NCI-H82 (cell line): ENCODE results near the gene DPPA3.
"Not testable (repeated sequence)": the region's sequence is repeated elsewhere in the genome, so short reads cannot be mapped to it uniquely, and the experiment has no call there.

Source experiments
- DNase-seq: peaks from one replicate; lab custom pipeline; 2025; lab: John Stamatoyannopoulos, UW

The DPPA3 gene

GRCh38 chr12:7730984-7731383, 19.8 kb downstream of the DPPA3 start:
- not testable (repeated sequence) for DNase-seq

DNA sequence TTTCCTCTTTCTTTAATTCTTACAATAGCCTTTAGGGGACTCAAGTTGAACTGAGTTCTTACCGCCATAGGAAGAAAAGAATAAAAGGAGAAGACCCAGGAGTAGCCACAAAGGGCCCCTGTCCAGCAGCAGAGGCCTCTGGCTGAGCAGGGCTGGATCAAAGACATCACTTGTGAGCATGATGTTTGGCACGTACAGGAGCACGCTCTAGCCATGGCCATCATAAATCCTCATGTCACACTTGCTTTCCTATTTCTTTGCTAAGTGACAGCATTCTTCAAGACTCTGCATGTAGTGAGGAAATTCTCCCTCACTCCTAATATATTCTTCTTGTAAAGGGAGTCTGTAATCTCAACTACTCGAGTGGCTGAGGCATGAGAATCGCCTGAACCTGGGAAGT, 20.3 kb downstream of the DPPA3 start:
- no peak for DNase-seq

DNA sequence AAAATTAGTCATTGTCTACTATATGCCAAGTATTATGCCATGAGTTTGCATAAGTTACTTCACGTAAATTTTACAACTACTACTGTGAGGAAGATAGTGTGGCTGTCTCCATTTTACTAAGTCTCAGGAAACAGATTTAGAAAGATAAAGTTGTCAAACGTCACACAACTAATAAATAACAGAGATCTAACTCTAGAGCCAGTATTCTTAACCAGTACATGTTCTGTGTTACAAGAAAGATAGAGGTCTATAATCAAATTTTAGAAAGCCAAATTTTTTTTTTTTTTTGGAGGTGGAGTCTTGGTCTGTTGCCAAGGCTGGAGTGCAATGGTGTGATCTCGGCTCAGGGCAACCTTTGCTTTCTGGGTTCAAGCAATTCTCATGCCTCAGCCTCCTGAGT, 21.8 kb downstream of the DPPA3 start:
- no peak for DNase-seq

DNA sequence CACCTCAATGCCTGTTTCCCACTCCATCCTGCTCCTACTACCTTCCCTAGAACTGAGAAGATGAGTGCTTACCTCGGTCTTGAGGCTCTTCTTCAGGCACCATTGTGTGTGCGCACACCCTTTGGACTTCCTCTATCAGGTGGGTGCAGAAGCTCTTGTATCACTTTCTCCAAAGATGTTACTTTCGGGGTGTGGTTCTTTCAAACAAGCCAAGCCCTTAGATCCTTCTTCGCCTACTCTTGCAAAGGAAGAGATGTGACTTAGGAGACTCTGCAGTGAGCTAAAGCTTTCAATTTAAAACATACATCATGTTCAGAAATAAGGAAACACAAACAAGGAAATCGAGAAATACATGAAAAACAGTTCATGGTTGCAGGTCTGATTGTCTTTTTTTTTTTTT, 36.0 kb downstream of the DPPA3 start, which contains the start of gene CLEC4C:
Gene CLEC4C (minus strand): TSS at position 130 of the 400 bp plus-strand sequence. CDS start 27 bp downstream, at position 103.
- DNase-seq, result no peak

- no peak for DNase-seq
These were observed 37.6 kb downstream of the DPPA3 start for GRCh38 chr12:7748852-7749251.

DNA sequence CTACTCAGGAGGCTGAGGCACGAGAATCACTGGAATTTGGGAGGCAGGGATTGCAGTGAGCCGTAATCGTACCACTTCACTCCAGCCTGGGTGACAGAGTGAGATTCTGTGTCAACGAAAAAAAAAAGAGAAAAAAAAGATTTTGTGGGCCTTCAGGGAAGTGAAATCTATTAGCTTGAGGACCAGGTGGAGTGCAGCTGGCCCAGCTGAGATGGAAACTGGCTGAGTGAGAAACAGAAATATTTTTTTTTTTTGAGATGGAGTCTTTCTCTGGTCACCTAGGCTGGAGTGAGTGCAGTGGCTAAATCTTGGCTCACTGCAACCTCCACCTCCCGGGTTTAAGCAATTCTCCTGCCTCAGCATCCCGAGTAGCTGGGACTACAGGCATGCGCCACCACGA, 38.2 kb downstream of the DPPA3 start:
- no peak for DNase-seq

- DNase-seq, result peak; percentile 9
These were observed 39.1 kb downstream of the DPPA3 start for GRCh38 chr12:7750350-7750749.

- DNase-seq, result no peak
These were observed 40.2 kb downstream of the DPPA3 start for GRCh38 chr12:7751394-7751793.

DNA sequence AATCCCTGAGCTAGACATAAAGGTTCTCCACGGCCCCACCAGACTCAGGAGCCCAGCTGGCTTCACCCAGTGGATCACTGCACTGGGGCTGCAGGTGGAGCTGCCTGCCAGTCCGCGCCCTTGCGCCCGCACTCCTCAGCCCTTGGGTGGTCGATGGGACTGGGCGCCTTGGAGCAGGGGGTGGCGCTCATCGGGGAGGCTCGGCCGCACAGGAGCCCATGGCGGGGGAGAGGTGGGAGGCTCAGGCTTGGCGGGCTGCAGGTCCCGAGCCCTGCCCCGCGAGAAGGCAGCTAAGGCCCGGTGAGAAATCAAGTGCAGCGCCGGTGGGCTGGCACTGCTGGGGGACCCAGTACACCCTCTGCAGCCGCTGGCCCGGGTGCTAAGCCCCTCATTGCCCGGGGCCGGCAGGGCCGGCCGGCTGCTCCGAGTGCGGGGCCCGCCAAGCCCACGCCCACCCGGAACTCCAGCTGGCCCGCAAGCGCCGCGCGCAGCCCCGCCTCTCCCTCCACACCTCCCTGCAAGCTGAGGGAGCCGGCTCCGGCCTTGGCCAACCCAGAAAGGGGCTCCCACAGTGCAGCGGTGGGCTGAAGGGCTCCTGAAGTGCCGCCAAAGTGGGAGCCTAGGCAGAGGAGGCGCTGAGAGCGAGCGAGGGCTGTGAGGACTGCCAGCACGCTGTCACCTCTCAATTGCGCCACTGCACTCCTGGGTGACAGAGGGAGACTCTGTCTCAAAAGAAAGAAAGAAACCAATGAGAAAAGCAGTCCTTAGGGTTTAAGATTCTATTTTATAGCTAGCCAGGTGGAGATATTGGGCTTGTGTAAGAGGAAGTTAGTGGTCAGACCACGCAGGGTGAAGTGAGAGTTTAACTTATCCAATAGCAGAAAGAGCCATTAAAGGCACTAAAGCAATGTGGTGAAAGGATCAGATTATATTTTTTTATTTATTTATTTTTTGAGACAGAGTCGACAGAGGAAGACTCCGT, 41.0 kb downstream of the DPPA3 start:
- not testable (repeated sequence) for DNase-seq

DNA sequence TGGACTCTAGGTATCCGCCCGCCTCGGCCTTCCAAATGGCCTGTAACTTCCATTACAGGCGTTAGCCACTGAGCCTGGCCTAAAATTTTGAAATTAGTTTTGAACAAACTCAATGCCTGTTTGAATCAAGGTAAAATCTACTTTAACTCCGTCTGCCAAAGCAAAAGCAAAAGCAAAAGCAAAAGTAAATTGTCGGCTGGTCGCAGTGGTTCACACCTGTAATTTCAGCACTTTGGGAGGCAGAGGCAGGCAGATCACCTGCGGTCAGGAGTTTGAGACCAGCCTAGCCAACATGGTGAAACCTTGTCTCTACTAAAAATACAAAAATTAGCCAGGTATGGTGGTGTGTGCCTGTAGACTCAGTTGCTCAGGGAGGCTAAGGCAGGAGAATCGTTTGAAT, 44.4 kb downstream of the DPPA3 start:
- not testable (repeated sequence) for DNase-seq

- no peak for DNase-seq
These were observed 45.8 kb downstream of the DPPA3 start for GRCh38 chr12:7756993-7757392.

DNA sequence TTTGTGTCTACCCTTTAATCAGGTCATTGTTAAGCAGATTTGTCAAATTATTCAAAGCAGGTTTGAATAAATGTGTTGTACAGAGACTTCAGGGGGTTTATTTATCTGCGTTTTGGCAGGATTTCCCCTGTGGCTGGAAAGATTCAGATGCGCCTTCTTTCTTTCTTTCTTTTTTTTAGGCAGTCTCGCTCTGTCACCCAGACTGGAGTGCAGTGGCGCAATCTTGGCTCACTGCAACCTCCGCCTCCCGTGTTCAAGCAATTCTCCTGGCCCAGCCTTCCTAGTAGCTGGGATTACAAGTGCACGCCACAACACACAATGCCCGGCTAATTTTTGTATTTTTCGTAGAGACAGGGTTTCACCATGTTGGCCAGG, 47.5 kb downstream of the DPPA3 start:
- no peak for DNase-seq
